Smooth muscle cell of the brain vasculature (primary cell): ENCODE measurements around the gene SERPINI2.
"Not testable (repeated sequence)": the region's sequence is repeated elsewhere in the genome, so short reads cannot be mapped to it uniquely, and the experiment has no call there.

Experiments used
- DNase-seq: peaks from one replicate; pipeline ENCODE4 v3.0.0-alpha.2; 2012; ENCODE audit warnings: low read depth, low spot score

SERPINI2 gene

DNA sequence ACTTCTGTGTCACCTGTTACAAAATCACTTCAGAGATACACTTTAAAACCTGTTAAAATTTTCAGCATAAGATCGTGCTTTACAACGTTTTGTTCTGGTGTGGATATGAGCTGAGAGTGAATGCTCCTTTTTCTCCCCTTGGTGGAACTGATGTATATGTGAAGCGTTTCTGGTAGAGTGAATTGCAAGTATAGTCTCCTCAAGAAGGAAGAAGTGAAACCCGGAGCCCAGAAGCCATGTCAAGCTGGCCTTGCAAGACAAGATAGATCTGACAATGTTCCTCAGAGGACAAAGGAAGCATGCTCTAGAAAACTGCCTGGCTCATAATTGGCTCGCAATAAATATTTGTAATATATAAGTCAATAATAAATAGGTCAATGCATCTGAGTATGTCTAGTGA lies 23.6 kb downstream of the SERPINI2 start:
- DNase-seq: no peak

DNA sequence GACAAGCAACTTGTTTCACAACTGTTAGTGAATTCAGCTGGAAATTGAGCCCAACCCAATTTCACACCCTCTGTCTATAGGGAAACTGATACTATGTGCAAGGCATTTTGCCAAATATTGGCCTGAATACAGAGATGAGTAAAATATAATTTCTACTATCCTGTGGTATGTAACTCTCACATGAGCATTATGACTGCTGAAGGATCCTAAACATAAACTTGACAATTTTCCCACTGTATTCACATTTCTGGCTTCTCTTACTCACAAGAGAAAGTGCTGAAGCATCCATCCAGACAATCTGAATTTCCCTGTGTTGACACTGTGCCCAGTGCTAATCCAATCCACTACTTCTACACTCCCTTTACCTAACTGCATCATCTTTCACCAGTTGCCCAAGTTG lies 28.4 kb downstream of the SERPINI2 start:
- no peak for DNase-seq

DNA sequence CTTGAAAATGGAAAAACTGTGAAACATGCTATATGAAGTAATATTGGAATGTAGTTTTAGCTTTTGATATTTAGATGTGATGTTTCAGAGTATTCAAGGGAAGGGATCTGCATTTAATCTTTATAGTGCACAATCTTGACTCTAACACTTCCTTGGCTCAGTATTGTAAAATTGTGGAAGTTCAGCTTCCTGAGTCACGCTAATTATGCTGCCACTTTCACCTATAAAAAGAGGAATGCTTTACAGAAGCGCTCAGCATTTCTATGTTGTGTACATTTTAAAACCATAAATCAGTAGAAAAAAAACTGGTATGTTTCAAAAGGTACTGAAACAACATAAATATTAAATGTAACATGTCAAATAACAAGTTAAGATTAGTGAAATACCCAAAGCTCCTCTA lies 32.6 kb downstream of the SERPINI2 start:
- DNase-seq: no peak

DNA sequence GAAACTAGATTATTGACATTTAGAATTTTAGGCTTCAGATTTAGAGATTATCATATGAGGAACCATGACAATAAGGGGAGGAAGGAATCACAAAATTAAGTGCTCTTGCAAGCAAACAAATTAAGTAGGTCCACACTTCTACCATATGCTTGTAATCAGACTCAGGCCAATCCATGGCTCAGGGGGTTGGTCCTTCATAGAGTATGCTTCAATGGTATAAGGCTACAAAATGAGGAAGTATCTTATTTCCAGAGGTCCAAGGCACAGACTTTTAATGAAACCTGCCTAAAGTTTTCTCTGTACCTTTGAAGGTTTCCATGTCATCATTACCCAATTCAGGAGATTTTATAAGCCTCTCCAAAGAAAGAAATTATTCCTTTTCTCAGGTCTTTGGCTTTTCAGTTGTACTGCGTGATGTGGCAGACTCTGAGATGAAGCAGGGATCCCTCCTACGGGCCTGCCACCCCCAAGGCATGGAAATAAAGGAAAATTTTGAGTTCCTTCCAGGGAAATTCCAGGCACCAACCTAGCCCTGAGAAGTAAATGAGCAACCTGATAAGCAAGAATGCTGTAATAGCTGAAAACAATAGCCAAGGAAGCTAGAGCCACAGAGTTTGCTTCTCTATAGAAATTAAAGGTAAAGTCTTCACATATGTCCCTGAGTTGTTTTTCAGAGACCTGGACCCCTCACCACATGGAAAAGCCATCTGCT lies 36.3 kb downstream of the SERPINI2 start:
- no peak for DNase-seq

DNA sequence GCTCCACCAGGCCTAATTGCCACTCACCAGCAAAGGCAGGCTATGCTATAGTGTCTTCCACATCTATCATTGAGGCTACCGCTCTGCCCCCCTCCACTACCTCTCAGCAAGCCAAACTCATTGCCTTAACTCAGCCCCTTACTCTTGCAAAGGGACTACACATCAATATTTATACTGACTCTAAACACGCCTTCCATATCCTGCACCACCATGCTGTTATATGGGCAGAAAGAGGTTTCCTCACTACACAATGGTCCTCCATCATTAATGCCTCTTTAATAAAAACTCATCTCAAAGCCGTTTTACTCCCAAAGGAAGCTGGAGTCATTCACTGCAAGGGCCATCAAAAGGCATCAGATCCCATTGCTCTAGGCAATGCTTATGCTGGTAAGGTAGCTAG lies 46.9 kb downstream of the SERPINI2 start:
- DNase-seq: not testable (repeated sequence)

DNA sequence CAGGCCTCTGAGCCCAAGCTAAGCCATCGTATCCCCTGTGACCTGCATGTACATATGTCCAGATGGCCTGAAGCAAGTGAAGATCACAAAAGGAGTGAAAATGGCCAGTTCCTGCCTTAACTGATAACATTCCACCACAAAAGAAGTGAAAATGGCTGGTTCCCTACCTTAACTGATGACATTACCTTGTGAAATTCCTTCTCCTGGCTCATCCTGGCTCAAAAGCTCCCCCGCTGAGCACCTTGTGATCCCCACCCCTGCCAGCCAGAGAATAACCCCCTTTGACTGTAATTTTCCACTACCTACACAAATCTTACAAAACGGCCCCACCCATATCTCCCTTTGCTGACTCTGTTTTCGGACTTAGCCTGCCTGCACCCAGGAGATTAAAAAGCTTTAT lies 51.4 kb downstream of the SERPINI2 start:
- not testable (repeated sequence) for DNase-seq

DNA sequence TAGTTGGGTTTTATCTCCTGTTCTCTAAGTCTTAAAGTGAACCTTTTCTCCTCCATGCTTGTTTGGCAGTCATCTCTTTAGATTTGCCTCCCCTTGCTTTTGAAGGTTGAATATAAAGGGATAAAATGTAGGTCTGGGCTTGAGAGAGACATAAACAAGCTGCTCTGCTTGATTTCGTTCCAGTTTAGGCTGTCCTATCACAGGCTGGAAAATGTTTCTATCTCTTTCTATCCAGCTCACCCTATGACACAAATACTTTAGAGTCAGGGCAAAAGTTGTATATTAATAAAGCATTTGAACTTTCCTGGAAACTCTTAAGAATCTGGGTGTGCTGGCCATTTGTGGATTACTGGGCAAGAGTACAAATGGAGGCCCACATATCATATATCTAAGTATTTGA lies 64.2 kb downstream of the SERPINI2 start:
- DNase-seq: no peak

DNA sequence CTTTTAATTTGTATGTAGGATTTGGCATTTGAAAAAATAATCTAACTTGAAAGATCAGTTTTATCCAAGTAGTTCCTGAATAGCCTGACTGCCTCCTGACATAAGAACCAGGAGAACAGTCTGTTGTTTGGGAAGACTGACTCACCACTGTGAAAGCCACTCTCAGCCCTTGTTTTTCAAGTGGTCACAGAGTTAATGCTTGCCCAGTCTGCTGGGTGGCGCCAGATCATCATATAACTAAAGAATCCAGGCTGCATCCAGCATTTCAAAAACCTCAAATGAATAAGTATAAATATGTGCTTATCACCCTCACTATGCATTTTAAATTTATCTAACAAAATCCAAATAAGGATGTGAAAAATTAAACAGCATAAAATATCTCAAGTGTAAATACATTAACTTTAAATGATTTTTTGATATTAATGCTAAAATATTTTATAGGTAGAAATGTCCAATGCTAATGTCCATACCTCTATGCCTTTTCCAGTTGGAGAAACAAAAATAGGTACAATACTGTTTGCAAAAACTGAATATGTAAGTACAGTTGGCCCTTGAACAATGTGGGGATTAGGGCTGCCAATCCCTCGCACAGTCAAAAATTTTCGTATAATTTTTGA lies 66.9 kb downstream of the SERPINI2 start:
- no peak for DNase-seq

DNA sequence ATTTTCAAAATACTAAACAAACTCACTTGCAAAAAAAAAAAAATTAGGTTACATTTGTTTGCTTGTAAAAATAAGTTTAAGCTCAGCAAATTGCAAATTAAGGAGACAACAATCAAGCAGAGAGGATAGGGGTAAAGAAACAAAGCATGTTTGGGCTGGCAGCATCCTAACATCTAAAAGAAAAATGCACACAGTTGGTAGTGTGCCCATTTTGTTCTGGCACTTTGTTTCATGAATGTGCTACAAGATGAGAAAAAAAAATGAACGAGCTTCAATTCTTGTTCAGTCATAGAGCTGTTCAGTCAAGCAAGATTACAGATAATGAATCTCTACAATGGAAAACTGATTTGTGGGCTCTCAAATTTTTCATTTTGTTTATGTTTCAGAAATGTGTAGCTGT lies 76.0 kb downstream of the SERPINI2 start:
- DNase-seq: no peak

DNA sequence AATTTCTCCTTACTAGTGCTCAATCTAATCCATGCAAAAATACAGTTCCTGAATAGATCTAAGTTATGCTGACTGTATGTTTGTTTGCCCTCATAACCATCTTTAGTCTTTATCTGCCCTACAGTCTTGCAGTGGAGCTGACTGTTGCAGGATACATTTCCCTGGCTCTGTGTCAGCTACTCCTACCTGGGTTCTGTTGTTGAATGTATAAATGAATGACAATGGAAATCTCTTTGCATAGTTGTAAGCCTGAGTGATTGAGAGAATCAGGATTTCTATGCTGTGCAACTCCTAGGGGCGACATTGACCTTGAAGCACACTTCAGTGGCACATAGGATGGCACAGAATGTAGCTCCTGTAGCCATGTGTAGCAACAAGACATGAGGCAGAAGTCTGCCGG lies 77.8 kb downstream of the SERPINI2 start:
- no peak for DNase-seq

DNA sequence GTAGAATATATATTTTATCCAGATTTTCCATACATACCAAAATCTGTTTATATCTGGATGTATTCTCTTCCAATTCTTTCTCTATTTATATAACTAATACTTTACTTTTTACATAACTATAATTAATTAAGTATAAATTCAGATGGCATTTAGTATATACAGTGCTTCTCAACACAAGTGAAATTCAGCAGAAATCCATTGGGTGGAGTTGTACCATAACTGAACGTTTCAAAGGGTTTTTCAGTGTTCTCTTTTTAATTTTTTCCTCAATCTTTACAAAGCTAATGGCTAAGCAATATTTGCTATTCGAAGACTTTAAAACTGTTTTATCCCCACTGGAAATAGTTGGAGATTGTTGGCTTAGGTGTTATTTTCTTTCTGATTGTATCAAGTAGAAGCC lies 79.8 kb downstream of the SERPINI2 start:
- no peak for DNase-seq
